ENCODE measurements around the gene TRPM3. TPM values are rescaled to one million over a fixed set of nuclear protein-coding genes. Genes with fewer than 3 reads are reported as not detected.

TRPM3 gene
- total RNA-seq, 1 donor from 2014 or later, result 0.35 TPM

- TF ChIP-seq CTCF (IDR thresholded peaks at IDR 0.05), result no peak
- Histone ChIP-seq H3K4me3 (no peak overlapping the region), H3K4me1 (no peaks in the 10 kb centered on the region), H3K36me3 (no peaks in the 10 kb centered on the region), H3K9me3 (no peaks in the 10 kb centered on the region), H3K27ac (no peak overlapping the region), H3K27me3 (no peaks in the 10 kb centered on the region)
- DNase-seq (no peak), ATAC-seq (no peak)
- intact Hi-C loops (cut with DNase I), result no loop called here
Measured at GRCh38 chr9:70533492-70533891, 587.9 kb downstream of the TRPM3 start.

GRCh38 chr9:70532716-70533115 is 588.7 kb downstream of the TRPM3 start:
- Histone ChIP-seq H3K4me1 (no peaks in the 10 kb centered on the region), H3K4me3 (no peak overlapping the region), H3K9me3 (no peaks in the 10 kb centered on the region), H3K27ac (no peak overlapping the region), H3K36me3 (no peaks in the 10 kb centered on the region), H3K27me3 (no peaks in the 10 kb centered on the region)
- intact Hi-C loops (cut with DNase I), result no loop called here
- no peak for TF ChIP-seq CTCF (IDR thresholded peaks at IDR 0.05)
- DNase-seq, result no peak
- no peak for ATAC-seq

- Histone ChIP-seq H3K4me3 (no peak overlapping the region), H3K27ac (no peak overlapping the region), H3K36me3 (no peaks in the 10 kb centered on the region), H3K9me3 (no peaks in the 10 kb centered on the region), H3K27me3 (no peaks in the 10 kb centered on the region), H3K4me1 (no peaks in the 10 kb centered on the region)
- DNase-seq (no peak), ATAC-seq (peak; percentile 22)
- intact Hi-C loops (cut with DNase I), result no loop called here
- no peak for TF ChIP-seq CTCF (IDR thresholded peaks at IDR 0.05)
Measured at GRCh38 chr9:70531311-70531710, 590.1 kb downstream of the TRPM3 start.

GRCh38 chr9:70530716-70531115 is 590.7 kb downstream of the TRPM3 start:
- Histone ChIP-seq H3K4me1 (no peaks in the 10 kb centered on the region), H3K27ac (no peak overlapping the region), H3K27me3 (no peaks in the 10 kb centered on the region), H3K9me3 (no peaks in the 10 kb centered on the region), H3K4me3 (no peak overlapping the region), H3K36me3 (no peaks in the 10 kb centered on the region)
- intact Hi-C loops (cut with DNase I), result no loop called here
- no peak for TF ChIP-seq CTCF (IDR thresholded peaks at IDR 0.05)
- DNase-seq (no peak), ATAC-seq (no peak)

- Histone ChIP-seq H3K4me3 (no peak overlapping the region), H3K4me1 (no peaks in the 10 kb centered on the region), H3K36me3 (no peaks in the 10 kb centered on the region), H3K27me3 (no peaks in the 10 kb centered on the region), H3K9me3 (no peaks in the 10 kb centered on the region), H3K27ac (no peak overlapping the region)
- ATAC-seq (no peak), DNase-seq (no peak)
- intact Hi-C loops (cut with DNase I), result loop anchor here (10.0 kb wide), 1 partner anchor 45 kb away; no protein-coding TSS in a partner anchor
- TF ChIP-seq CTCF (IDR thresholded peaks at IDR 0.05), result no peak
Measured at GRCh38 chr9:70529833-70530232, 591.6 kb downstream of the TRPM3 start.

GRCh38 chr9:70529377-70529776 is 592.0 kb downstream of the TRPM3 start:
- no peak for TF ChIP-seq CTCF (IDR thresholded peaks at IDR 0.05)
- no peaks in the 10 kb centered on the region for H3K4me1 ChIP-seq
- no peaks in the 10 kb centered on the region for H3K9me3 ChIP-seq
- intact Hi-C loops (cut with DNase I), result loop anchor here (10.0 kb wide), 1 partner anchor 45 kb away; no protein-coding TSS in a partner anchor
- H3K27me3 ChIP-seq, result no peaks in the 10 kb centered on the region
- no peak overlapping the region for H3K27ac ChIP-seq
- no peak overlapping the region for H3K4me3 ChIP-seq
- no peaks in the 10 kb centered on the region for H3K36me3 ChIP-seq
- no peak for ATAC-seq
- DNase-seq, result no peak

Data from upper lobe of right lung (tissue), 1 donor.